Measurements from ENCODE around the gene NR6A1. TPM values are rescaled to one million over a fixed set of nuclear protein-coding genes. Genes with fewer than 3 reads are reported as not detected.

Gene NR6A1
- total and polyA plus RNA-seq, 2 of the 13 experiments (the other 11 are each of a cell fraction or from before 2014, with no cell fraction given), result 28.1 to 31.5 TPM

- TF ChIP-seq, protein P1, sequence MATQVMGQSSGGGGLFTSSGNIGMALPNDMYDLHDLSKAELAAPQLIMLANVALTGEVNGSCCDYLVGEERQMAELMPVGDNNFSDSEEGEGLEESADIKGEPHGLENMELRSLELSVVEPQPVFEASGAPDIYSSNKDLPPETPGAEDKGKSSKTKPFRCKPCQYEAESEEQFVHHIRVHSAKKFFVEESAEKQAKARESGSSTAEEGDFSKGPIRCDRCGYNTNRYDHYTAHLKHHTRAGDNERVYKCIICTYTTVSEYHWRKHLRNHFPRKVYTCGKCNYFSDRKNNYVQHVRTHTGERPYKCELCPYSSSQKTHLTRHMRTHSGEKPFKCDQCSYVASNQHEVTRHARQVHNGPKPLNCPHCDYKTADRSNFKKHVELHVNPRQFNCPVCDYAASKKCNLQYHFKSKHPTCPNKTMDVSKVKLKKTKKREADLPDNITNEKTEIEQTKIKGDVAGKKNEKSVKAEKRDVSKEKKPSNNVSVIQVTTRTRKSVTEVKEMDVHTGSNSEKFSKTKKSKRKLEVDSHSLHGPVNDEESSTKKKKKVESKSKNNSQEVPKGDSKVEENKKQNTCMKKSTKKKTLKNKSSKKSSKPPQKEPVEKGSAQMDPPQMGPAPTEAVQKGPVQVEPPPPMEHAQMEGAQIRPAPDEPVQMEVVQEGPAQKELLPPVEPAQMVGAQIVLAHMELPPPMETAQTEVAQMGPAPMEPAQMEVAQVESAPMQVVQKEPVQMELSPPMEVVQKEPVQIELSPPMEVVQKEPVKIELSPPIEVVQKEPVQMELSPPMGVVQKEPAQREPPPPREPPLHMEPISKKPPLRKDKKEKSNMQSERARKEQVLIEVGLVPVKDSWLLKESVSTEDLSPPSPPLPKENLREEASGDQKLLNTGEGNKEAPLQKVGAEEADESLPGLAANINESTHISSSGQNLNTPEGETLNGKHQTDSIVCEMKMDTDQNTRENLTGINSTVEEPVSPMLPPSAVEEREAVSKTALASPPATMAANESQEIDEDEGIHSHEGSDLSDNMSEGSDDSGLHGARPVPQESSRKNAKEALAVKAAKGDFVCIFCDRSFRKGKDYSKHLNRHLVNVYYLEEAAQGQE (IDR thresholded peaks at IDR 0.05; ENCODE audit: borderline replicate concordance in 1 of 2, low read depth in 1 of 2, low read length in 2 of 2), result no peak
- no peak for TF ChIP-seq ZNF282 (IDR thresholded peaks at IDR 0.05; ENCODE audit: partially characterized antibody)
- no peak for TF ChIP-seq KDM5B (CRISPR knock-in tag; IDR thresholded peaks at IDR 0.05; ENCODE audit: borderline replicate concordance)
- TF ChIP-seq ZNF792 (CRISPR knock-in tag; IDR thresholded peaks at IDR 0.05), result no peak
- TF ChIP-seq NR2C2 (CRISPR knock-in tag; IDR thresholded peaks at IDR 0.05; ENCODE audit: borderline replicate concordance), result no peak
- no peak for TF ChIP-seq ZNF713 (CRISPR knock-in tag; IDR thresholded peaks at IDR 0.05)
- no peak for TF ChIP-seq ZNF432 (CRISPR knock-in tag; IDR thresholded peaks at IDR 0.05; ENCODE audit: borderline replicate concordance)
- no peak for TF ChIP-seq SNRNP70 (IDR thresholded peaks at IDR 0.05; ENCODE audit: low read depth, low read length)
- no peak for TF ChIP-seq KDM1A (CRISPR knock-in tag; IDR thresholded peaks at IDR 0.05)
- no peak for TF ChIP-seq ZFP41 (CRISPR knock-in tag; IDR thresholded peaks at IDR 0.05; ENCODE audit: borderline replicate concordance)
- no peak for TF ChIP-seq JUN (CRISPR knock-in tag; IDR thresholded peaks at IDR 0.05)
- TF ChIP-seq, protein P2, sequence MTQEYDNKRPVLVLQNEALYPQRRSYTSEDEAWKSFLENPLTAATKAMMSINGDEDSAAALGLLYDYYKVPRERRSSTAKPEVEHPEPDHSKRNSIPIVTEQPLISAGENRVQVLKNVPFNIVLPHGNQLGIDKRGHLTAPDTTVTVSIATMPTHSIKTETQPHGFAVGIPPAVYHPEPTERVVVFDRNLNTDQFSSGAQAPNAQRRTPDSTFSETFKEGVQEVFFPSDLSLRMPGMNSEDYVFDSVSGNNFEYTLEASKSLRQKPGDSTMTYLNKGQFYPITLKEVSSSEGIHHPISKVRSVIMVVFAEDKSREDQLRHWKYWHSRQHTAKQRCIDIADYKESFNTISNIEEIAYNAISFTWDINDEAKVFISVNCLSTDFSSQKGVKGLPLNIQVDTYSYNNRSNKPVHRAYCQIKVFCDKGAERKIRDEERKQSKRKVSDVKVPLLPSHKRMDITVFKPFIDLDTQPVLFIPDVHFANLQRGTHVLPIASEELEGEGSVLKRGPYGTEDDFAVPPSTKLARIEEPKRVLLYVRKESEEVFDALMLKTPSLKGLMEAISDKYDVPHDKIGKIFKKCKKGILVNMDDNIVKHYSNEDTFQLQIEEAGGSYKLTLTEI (CRISPR knock-in tag; conservative IDR thresholded peaks at IDR 0.05), result no peak
- TF ChIP-seq, protein P3, sequence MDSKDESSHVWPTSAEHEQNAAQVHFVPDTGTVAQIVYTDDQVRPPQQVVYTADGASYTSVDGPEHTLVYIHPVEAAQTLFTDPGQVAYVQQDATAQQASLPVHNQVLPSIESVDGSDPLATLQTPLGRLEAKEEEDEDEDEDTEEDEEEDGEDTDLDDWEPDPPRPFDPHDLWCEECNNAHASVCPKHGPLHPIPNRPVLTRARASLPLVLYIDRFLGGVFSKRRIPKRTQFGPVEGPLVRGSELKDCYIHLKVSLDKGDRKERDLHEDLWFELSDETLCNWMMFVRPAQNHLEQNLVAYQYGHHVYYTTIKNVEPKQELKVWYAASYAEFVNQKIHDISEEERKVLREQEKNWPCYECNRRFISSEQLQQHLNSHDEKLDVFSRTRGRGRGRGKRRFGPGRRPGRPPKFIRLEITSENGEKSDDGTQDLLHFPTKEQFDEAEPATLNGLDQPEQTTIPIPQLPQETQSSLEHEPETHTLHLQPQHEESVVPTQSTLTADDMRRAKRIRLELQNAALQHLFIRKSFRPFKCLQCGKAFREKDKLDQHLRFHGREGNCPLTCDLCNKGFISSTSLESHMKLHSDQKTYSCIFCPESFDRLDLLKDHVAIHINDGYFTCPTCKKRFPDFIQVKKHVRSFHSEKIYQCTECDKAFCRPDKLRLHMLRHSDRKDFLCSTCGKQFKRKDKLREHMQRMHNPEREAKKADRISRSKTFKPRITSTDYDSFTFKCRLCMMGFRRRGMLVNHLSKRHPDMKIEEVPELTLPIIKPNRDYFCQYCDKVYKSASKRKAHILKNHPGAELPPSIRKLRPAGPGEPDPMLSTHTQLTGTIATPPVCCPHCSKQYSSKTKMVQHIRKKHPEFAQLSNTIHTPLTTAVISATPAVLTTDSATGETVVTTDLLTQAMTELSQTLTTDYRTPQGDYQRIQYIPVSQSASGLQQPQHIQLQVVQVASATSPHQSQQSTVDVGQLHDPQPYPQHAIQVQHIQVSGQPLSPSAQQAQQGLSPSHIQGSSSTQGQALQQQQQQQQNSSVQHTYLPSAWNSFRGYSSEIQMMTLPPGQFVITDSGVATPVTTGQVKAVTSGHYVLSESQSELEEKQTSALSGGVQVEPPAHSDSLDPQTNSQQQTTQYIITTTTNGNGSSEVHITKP (CRISPR knock-in tag; IDR thresholded peaks at IDR 0.05; ENCODE audit: low read depth), result no peak; the same call in 1 of the 2 replicates
- TF ChIP-seq ZFY (CRISPR knock-in tag; IDR thresholded peaks at IDR 0.05), result no peak
- no peak for TF ChIP-seq ZNF816 (CRISPR knock-in tag; IDR thresholded peaks at IDR 0.05; ENCODE audit: borderline replicate concordance)
- TF ChIP-seq TBX3 (IDR thresholded peaks at IDR 0.05; ENCODE audit: borderline replicate concordance), result 0 out of 2 replicates have a peak, but pooled peaks have one; percentile 39
- TF ChIP-seq SMYD3 (CRISPR knock-in tag; IDR thresholded peaks at IDR 0.05), result no peak
- TF ChIP-seq ETV6 (CRISPR knock-in tag; conservative IDR thresholded peaks at IDR 0.05), result no peak
- TF ChIP-seq, protein P4, sequence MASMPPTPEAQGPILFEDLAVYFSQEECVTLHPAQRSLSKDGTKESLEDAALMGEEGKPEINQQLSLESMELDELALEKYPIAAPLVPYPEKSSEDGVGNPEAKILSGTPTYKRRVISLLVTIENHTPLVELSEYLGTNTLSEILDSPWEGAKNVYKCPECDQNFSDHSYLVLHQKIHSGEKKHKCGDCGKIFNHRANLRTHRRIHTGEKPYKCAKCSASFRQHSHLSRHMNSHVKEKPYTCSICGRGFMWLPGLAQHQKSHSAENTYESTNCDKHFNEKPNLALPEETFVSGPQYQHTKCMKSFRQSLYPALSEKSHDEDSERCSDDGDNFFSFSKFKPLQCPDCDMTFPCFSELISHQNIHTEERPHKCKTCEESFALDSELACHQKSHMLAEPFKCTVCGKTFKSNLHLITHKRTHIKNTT (CRISPR knock-in tag; IDR thresholded peaks at IDR 0.05), result no peak
- TF ChIP-seq PCBP2 (optimal IDR thresholded peaks at IDR 0.05; ENCODE audit: low read depth, low read length, poor library complexity, severe bottlenecking), result no peak
These were observed 105.6 kb downstream of the NR6A1 start (continued) for GRCh38 chr9:124665391-124666058.
